Tibial nerve (tissue), 4 donors: Measurements from ENCODE around the gene TBX15.

Source experiments
- EP300 ChIP-seq, 2 donors: sonication (generic); formaldehyde crosslinking; IDR thresholded peaks; one replicate each; pipeline ENCODE4 v1.6.1; 2017; ENCODE audit warnings: antibody characterized with exemption in 2 of 2, mild to moderate bottlenecking in 1 of 2
- TF ChIP-seq, protein P1 (sequence below), 5 experiments: fragments of 200-600 bp in 3 of 5; fragments of 450-650 bp in 2 of 5; sonication (generic) in 3 of 5; IDR thresholded peaks; one replicate each; pipeline ENCODE4 v1.5.1; 2016 to 2019; ENCODE audit warnings: antibody characterized with exemption in 5 of 5, mild to moderate bottlenecking in 3 of 5, moderate library complexity in 2 of 5

- TF ChIP-seq, protein P1, sequence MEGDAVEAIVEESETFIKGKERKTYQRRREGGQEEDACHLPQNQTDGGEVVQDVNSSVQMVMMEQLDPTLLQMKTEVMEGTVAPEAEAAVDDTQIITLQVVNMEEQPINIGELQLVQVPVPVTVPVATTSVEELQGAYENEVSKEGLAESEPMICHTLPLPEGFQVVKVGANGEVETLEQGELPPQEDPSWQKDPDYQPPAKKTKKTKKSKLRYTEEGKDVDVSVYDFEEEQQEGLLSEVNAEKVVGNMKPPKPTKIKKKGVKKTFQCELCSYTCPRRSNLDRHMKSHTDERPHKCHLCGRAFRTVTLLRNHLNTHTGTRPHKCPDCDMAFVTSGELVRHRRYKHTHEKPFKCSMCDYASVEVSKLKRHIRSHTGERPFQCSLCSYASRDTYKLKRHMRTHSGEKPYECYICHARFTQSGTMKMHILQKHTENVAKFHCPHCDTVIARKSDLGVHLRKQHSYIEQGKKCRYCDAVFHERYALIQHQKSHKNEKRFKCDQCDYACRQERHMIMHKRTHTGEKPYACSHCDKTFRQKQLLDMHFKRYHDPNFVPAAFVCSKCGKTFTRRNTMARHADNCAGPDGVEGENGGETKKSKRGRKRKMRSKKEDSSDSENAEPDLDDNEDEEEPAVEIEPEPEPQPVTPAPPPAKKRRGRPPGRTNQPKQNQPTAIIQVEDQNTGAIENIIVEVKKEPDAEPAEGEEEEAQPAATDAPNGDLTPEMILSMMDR (IDR thresholded peaks at IDR 0.05): no peak
- no peak for TF ChIP-seq EP300 (IDR thresholded peaks at IDR 0.05)
Measured at GRCh38 chr1:118877668-118878396, 110.3 kb downstream of the TBX15 start.
